Measurements from ENCODE around the gene THYN1. TPM values are rescaled to one million over a fixed set of nuclear protein-coding genes. Genes with fewer than 3 reads are reported as not detected.

The THYN1 gene
- total and polyA plus RNA-seq, 7 experiments from 2014 or later = 34.4 to 166 (median 62.7) TPM

DNA sequence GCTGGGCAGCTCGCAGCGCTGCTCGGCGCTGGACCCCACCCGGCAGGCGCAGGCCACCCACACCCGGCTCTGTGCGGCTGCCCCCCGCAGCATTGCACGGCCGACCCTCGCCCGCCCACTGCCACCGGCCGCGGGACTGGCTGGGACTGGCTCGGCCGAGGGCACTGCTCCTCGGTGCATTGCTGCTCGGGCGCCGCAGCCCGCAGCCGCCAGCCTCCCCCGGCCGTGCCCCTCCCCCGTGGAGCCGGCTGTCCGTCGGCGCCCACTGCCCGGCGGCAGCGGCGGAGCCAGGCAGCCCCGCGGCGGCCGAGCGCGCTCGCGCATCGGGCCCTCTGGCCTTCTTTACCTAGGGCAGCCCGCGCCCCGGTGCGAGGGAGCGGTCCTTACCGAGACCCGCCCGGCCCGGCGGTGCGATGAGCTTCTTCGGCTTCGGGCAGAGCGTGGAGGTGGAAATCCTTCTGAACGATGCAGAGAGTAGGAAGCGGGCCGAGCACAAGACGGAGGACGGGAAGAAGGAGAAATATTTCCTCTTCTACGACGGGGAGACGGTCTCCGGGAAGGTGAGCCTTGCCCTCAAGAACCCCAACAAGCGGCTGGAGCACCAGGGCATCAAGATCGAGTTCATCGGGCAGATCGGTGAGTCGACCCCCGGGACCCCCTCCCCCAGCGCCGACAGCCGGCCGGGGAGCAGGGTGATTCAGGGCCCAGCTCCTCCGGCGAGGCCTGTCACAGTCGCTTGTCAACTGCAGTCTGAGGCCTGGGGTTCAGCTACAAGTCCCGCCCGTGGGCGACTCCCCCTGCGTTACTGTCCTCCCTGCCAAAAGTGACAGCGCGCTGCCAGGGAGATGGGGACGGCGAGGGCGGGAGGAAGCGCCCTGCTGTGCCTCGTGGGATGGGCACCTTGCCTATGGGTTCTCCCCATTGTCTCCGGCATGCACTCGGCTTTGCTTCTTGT is 28.2 kb downstream of the THYN1 start:
- H3K27ac ChIP-seq (ENCODE audit: low read depth, low read length) = peak overlapping the region; percentile 92
- H3K9me3 ChIP-seq (ENCODE audit: control insufficient read depth in 2 of 3, low read length in 3 of 3) = no peaks in the 10 kb centered on the region
- Mint-ChIP-seq H3K9me3 (peaks cover 0 to 5% (median 0%) of the 10 kb centered on the region in 11 donors), H3K4me1 (peaks cover 47 to 71% (median 65%) of the 10 kb centered on the region in 7 donors), H3K27me3 (peaks cover 0 to 4% (median 0%) of the 10 kb centered on the region in 5 donors), H3K36me3 (peaks cover 0 to 25% (median 5%) of the 10 kb centered on the region in 5 donors), H3K4me3 (peak overlapping the region; percentile 93 to 98 (median 96)), H3K27ac (peak overlapping the region; percentile 80 to 99 (median 87))
- intact Hi-C loops (cut with micrococcal nuclease) = loop anchor here (1.0 to 10.0 kb wide), 12 partner anchors 18 to 298 kb away; partner anchors contain the start of genes ACAD8 (in 2 of the 2), GLB1L2 (in 2 of the 2), GLB1L3 (in 2 of the 2) and THYN1 (in 2 of the 2)
- ChIA-PET POLR2A (interaction anchor here (0.6 to 7.4 kb wide), 18 partner anchors 10 to 280 kb away, joined by 3 to 111 read pairs (median 6); partner anchors contain the start of genes ACAD8, GLB1L2, GLB1L3 and THYN1), CTCF (interaction anchor here (0.9 to 1.7 kb wide), 4 partner anchors 9 to 51 kb away, joined by 3 to 7 read pairs (median 4); partner anchors contain the start of genes ACAD8, GLB1L3 and THYN1)
- peak overlapping the region; percentile 94 for H3K4me3 ChIP-seq (ENCODE audit: low read length)
- ATAC-seq (peak; percentile 11), DNase-seq (peak; percentile 14 to 70 (median 41))
- no peaks in the 10 kb centered on the region for H3K27me3 ChIP-seq (ENCODE audit: control insufficient read depth in 2 of 2, insufficient read depth in 2 of 2, low read length in 2 of 2)
- peaks cover 0 to 7% (median 0%) of the 10 kb centered on the region in 3 experiments for H3K36me3 ChIP-seq (ENCODE audit: control insufficient read depth in 2 of 3, insufficient read depth in 3 of 3, low read length in 3 of 3)
- H3K4me1 ChIP-seq (ENCODE audit: control insufficient read depth in 2 of 2, insufficient read depth in 2 of 2, low read length in 2 of 2) = peaks cover 50 to 52% of the 10 kb centered on the region in 2 donors

DNA sequence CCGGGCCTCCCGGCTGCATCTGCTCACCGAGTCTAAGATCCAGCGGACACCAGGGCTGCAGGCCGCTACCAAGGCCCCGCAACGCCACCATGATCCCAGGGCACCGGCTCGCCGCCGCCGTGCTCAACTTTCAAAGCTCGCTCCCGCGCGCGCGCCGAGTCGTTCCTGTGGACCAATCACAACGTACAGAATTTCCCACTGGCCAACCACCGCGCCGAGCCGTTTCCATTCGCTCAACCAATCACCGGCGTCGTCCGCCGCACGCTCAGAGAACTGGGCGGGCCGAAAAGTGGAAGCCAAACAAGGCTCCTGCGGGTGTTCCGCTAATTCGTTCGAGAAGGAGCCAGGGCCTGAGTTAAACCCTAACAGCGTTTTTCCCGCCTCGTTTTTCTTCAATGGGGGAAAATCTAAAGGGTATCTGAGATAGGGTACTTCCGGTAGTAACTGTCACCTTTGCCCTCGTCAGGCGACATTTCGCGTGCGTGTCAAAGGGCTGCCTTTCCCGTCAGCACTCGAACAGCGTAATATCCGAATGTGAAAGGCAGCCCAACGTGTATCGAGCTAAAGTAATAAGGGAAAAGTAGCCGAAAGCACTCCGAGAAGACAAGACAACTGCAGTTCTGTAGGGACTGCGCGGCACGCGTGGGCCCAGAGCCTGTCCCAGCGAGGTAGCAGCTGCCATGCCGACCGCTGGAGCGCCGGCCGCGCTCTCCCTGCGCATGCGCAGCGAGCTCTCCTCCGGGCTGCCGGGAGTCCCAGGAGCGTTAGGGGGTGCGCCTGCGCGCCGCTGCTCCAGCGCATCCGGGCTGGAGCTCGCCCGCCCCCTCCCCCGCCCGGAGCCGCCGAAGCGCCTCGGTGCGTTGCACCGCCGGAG is 29.1 kb downstream of the THYN1 start, which contains the start of the genes NCAPD3 and VPS26B:
TSS of gene NCAPD3 (minus strand) at position 132 of the 874 bp plus-strand sequence. CDS start at position 91, 41 bp downstream.
TSS of gene VPS26B (plus strand) at position 836 of the 874 bp plus-strand sequence. CDS start 452 bp downstream, outside the sequence.
- DNase-seq (peak; percentile 91 to 96 (median 94)), ATAC-seq (peak; percentile 89)
- Histone ChIP-seq H3K4me3 (ENCODE audit: low read length) (peak within 1 kb of the TSS; percentile 94), H3K36me3 (ENCODE audit: control insufficient read depth in 2 of 3, insufficient read depth in 3 of 3, low read length in 3 of 3) (peaks cover 0 to 13% (median 3%) of the 10 kb centered on the region in 3 experiments), H3K4me1 (ENCODE audit: control insufficient read depth in 2 of 2, insufficient read depth in 2 of 2, low read length in 2 of 2) (peaks cover 41 to 43% of the 10 kb centered on the region in 2 donors), H3K9me3 (ENCODE audit: control insufficient read depth in 2 of 3, low read length in 3 of 3) (no peaks in the 10 kb centered on the region), H3K27me3 (ENCODE audit: control insufficient read depth in 2 of 2, insufficient read depth in 2 of 2, low read length in 2 of 2) (no peaks in the 10 kb centered on the region), H3K27ac (ENCODE audit: low read depth, low read length) (peak within 1 kb of the TSS; percentile 92)
- ChIA-PET POLR2A (interaction anchor here (0.6 to 7.4 kb wide), 18 partner anchors 10 to 279 kb away, joined by 3 to 111 read pairs (median 5); partner anchors contain the start of genes ACAD8, GLB1L2, GLB1L3 and THYN1), CTCF (interaction anchor here (0.9 to 1.7 kb wide), 5 partner anchors 10 to 53 kb away, joined by 3 to 7 read pairs (median 3); partner anchors contain the start of genes ACAD8, GLB1L3 and THYN1)
- peaks cover 0 to 5% (median 0%) of the 10 kb centered on the region in 11 donors for H3K9me3 Mint-ChIP-seq
- intact Hi-C loops (cut with micrococcal nuclease) = loop anchor here (1.0 to 10.0 kb wide), 12 partner anchors 16 to 279 kb away; partner anchors contain the start of genes ACAD8 (in 2 of the 2), GLB1L2 (in 2 of the 2), THYN1 (in 2 of the 2) and GLB1L3 (in 1 of the 2)
- H3K36me3 Mint-ChIP-seq = peaks cover 3 to 20% (median 5%) of the 10 kb centered on the region in 5 donors
- peak within 1 kb of the TSS; percentile 98 to 99 (median 99) for H3K27ac Mint-ChIP-seq
- H3K4me1 Mint-ChIP-seq = peaks cover 38 to 64% (median 55%) of the 10 kb centered on the region in 7 donors
- peak within 1 kb of the TSS; percentile 95 to 98 (median 97) for H3K4me3 Mint-ChIP-seq
- H3K27me3 Mint-ChIP-seq = peaks cover 0 to 4% (median 0%) of the 10 kb centered on the region in 5 donors

GRCh38 chr11:134223121-134223520 is 30.0 kb downstream of the THYN1 start:
- Histone ChIP-seq H3K27me3 (ENCODE audit: control insufficient read depth in 2 of 2, insufficient read depth in 2 of 2, low read length in 2 of 2) (no peaks in the 10 kb centered on the region), H3K4me1 (ENCODE audit: control insufficient read depth in 2 of 2, insufficient read depth in 2 of 2, low read length in 2 of 2) (peaks cover 34% of the 10 kb centered on the region in 2 donors), H3K9me3 (ENCODE audit: control insufficient read depth in 2 of 3, low read length in 3 of 3) (no peaks in the 10 kb centered on the region), H3K27ac (ENCODE audit: low read depth, low read length) (peak overlapping the region; percentile 92), H3K4me3 (ENCODE audit: low read length) (peak overlapping the region; percentile 94), H3K36me3 (ENCODE audit: control insufficient read depth in 2 of 3, insufficient read depth in 3 of 3, low read length in 3 of 3) (peaks cover 0 to 22% (median 5%) of the 10 kb centered on the region in 3 experiments)
- intact Hi-C loops (cut with micrococcal nuclease) = loop anchor here in 1 of 2 donors (1.0 to 10.0 kb wide), 3 partner anchors 15 to 188 kb away; partner anchors contain the start of gene JAM3
- ChIA-PET CTCF (interaction anchor here (1.0 kb wide), 1 partner anchor 54 kb away, joined by 3 read pairs; no protein-coding TSS in a partner anchor), POLR2A (interaction anchor here (0.9 to 7.4 kb wide), 9 partner anchors 11 to 186 kb away, joined by 3 to 111 read pairs (median 13); partner anchors contain the start of genes ACAD8, GLB1L3 and THYN1)
- Mint-ChIP-seq H3K27ac (peak overlapping the region; percentile 55 to 99 (median 94)), H3K27me3 (peaks cover 0 to 4% (median 0%) of the 10 kb centered on the region in 5 donors), H3K9me3 (peaks cover 0 to 5% (median 0%) of the 10 kb centered on the region in 11 donors), H3K4me3 (peak overlapping the region; percentile 95 to 98 (median 96)), H3K36me3 (peaks cover 11 to 28% (median 12%) of the 10 kb centered on the region in 5 donors), H3K4me1 (peaks cover 39 to 65% (median 55%) of the 10 kb centered on the region in 7 donors)
- DNase-seq (peak in 1 of 9 donors; percentile 5), ATAC-seq (no peak)

DNA sequence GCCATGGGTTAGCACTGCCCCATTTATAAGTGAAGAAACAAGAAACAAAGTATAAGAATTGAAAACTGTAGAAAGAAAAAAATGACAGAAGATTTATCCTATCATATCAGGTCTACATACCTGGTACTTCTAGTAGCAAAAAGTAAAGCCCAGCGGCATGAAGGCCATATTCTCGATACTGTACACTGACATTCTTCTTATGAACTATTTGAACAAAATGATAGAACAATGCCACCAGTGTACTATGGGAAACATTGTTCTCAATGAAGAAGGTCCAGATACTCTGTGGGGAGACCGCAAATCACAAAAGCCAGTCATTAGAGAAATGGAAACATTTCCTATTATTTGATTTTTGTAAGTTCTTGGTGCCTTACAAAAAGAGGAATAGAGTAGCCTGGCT is 36.3 kb downstream of the THYN1 start:
- no peaks in the 10 kb centered on the region for H3K9me3 Mint-ChIP-seq
- H3K4me3 Mint-ChIP-seq = no peak overlapping the region

DNA sequence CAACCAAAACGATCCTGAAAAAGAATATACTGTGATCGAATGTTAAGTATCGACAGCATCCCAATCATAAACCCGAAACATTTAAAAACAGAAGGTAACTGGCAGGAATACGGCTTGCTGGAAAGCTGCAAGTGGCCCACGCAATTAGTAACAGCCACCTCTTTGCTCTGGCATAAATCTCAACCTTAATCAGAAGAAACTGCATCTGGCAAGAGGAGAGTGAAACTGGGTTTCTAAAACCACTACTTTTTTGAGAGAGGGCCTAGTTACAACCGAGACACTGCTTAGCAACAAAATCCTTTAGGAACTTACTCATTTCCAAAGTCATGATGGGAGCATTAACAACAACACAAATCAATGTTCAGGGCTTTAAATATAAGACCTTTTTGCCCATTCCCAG is 37.3 kb downstream of the THYN1 start:
- ChIA-PET POLR2A (no interaction called here), CTCF (no interaction called here)
- Mint-ChIP-seq H3K4me1 (peaks cover 9 to 56% (median 30%) of the 10 kb centered on the region in 7 donors), H3K27me3 (no peaks in the 10 kb centered on the region), H3K4me3 (no peak overlapping the region), H3K36me3 (peaks cover 11 to 55% (median 25%) of the 10 kb centered on the region in 5 donors), H3K27ac (peak overlapping the region in 1 of 9 donors; percentile 39), H3K9me3 (no peaks in the 10 kb centered on the region)
- Histone ChIP-seq H3K36me3 (ENCODE audit: control insufficient read depth in 2 of 3, insufficient read depth in 3 of 3, low read length in 3 of 3) (peaks cover 0 to 34% (median 5%) of the 10 kb centered on the region in 3 experiments), H3K27ac (ENCODE audit: low read depth, low read length) (no peak overlapping the region), H3K9me3 (ENCODE audit: control insufficient read depth in 2 of 3, low read length in 3 of 3) (no peaks in the 10 kb centered on the region), H3K4me3 (ENCODE audit: low read length) (no peak overlapping the region), H3K4me1 (ENCODE audit: control insufficient read depth in 2 of 2, insufficient read depth in 2 of 2, low read length in 2 of 2) (no peaks in the 10 kb centered on the region), H3K27me3 (ENCODE audit: control insufficient read depth in 2 of 2, insufficient read depth in 2 of 2, low read length in 2 of 2) (no peaks in the 10 kb centered on the region)
- DNase-seq = no peak
- no peak for ATAC-seq
- intact Hi-C loops (cut with micrococcal nuclease) = no loop called here

More for the DNA sequence above, 36.3 kb downstream of the THYN1 start:
- Mint-ChIP-seq H3K4me1 (peaks cover 9 to 57% (median 30%) of the 10 kb centered on the region in 7 donors), H3K27me3 (no peaks in the 10 kb centered on the region), H3K27ac (peak overlapping the region in 1 of 9 donors; percentile 53), H3K36me3 (peaks cover 11 to 49% (median 20%) of the 10 kb centered on the region in 5 donors)
- CTCF ChIA-PET = no interaction called here
- H3K4me1 ChIP-seq (ENCODE audit: control insufficient read depth in 2 of 2, insufficient read depth in 2 of 2, low read length in 2 of 2) = no peaks in the 10 kb centered on the region
- H3K9me3 ChIP-seq (ENCODE audit: control insufficient read depth in 2 of 3, low read length in 3 of 3) = no peaks in the 10 kb centered on the region
- no peak overlapping the region for H3K4me3 ChIP-seq (ENCODE audit: low read length)
- peaks cover 0 to 34% (median 5%) of the 10 kb centered on the region in 3 experiments for H3K36me3 ChIP-seq (ENCODE audit: control insufficient read depth in 2 of 3, insufficient read depth in 3 of 3, low read length in 3 of 3)
- no peaks in the 10 kb centered on the region for H3K27me3 ChIP-seq (ENCODE audit: control insufficient read depth in 2 of 2, insufficient read depth in 2 of 2, low read length in 2 of 2)
- DNase-seq (no peak), ATAC-seq (no peak)
- POLR2A ChIA-PET = no interaction called here
- H3K27ac ChIP-seq (ENCODE audit: low read depth, low read length) = no peak overlapping the region
- intact Hi-C loops (cut with micrococcal nuclease) = no loop called here

Data from naive thymus-derived CD4-positive, alpha-beta T cell (primary cell).